HepG2 (cell line): ENCODE results near the gene CTSA. TPM values are rescaled to one million over a fixed set of nuclear protein-coding genes. Genes with fewer than 3 reads are reported as not detected.
A peak's percentile ranks its signal among the peaks of the same experiment; 100 is the strongest.

ENCODE experiments used
- AGO2 ChIP-seq: fragments of 200-400 bp; formaldehyde crosslinking; optimal IDR thresholded peaks from 2 replicates; pipeline ENCODE3; 2017; ENCODE audit warnings: mild to moderate bottlenecking, low read depth, low read length, moderate library complexity
- ARNT2 ChIP-seq: sonication (generic); formaldehyde crosslinking; IDR thresholded peaks from 2 replicates; pipeline ENCODE4 v1.8.0; 2022; ENCODE audit warnings: mild to moderate bottlenecking, low read depth, missing genetic modification reagents, moderate library complexity
- EEA1 ChIP-seq: sonication (generic); formaldehyde crosslinking; IDR thresholded peaks from 2 replicates; pipeline ENCODE4 v1.5.1; 2020; ENCODE audit warnings: mild to moderate bottlenecking, missing genetic modification reagents, borderline replicate concordance
- ESRRA ChIP-seq: sonication (generic); formaldehyde crosslinking; IDR thresholded peaks from 2 replicates; pipeline ENCODE4 v1.5.1; 2020; ENCODE audit warnings: mild to moderate bottlenecking, low read depth, missing genetic modification reagents
- HNRNPH1 ChIP-seq: fragments of 200-400 bp; formaldehyde crosslinking; optimal IDR thresholded peaks from 2 replicates; pipeline ENCODE3; 2017; ENCODE audit warnings: mild to moderate bottlenecking, low read depth, low read length
- KDM5A ChIP-seq: fragments of 200-600 bp; sonication (generic); IDR thresholded peaks from 2 replicates; pipeline ENCODE4 v1.7.0; 2018; ENCODE audit warnings: antibody characterized with exemption, mild to moderate bottlenecking, low read length, borderline replicate concordance
- KDM6A ChIP-seq: IDR thresholded peaks from 2 replicates; pipeline ENCODE4 v1.6.1; 2016; ENCODE audit warnings: low read depth
- PHF20 ChIP-seq: sonication (generic); formaldehyde crosslinking; IDR thresholded peaks from 2 replicates; pipeline ENCODE4 v1.5.0; 2020; ENCODE audit warnings: mild to moderate bottlenecking, missing genetic modification reagents
- POLR2A ChIP-seq, 2 experiments: IDR thresholded peaks; 2 replicates each; pipeline ENCODE4 v1.6.1; 2011; ENCODE audit warnings: low read depth in 2 of 2, low read length in 2 of 2, mild to moderate bottlenecking in 1 of 2, moderate library complexity in 1 of 2; ENCODE audit not compliant: insufficient read depth in 1 of 2
- RFX5 ChIP-seq: IDR thresholded peaks from 2 replicates; pipeline ENCODE4 v1.6.1; 2011; ENCODE audit warnings: low read depth, low read length, improper control_type of control experiment
- SETDB1 ChIP-seq: sonication (generic); formaldehyde crosslinking; IDR thresholded peaks from 2 replicates; pipeline ENCODE4 v1.5.1; 2020; ENCODE audit warnings: missing genetic modification reagents, mild to moderate bottlenecking, borderline replicate concordance
- SIX4 ChIP-seq: sonication (generic); formaldehyde crosslinking; IDR thresholded peaks from 2 replicates; pipeline ENCODE4 v1.4.0; 2020; ENCODE audit warnings: missing genetic modification reagents
- TGIF2 ChIP-seq: IDR thresholded peaks from 2 replicates; pipeline ENCODE4 v1.6.1; 2016; ENCODE audit warnings: control low read depth, missing compliant biosample characterization
- ZBTB7B ChIP-seq: sonication (generic); formaldehyde crosslinking; IDR thresholded peaks from 2 replicates; pipeline ENCODE4 v1.4.0; 2020; ENCODE audit warnings: missing genetic modification reagents
- ZNF124 ChIP-seq: sonication (generic); formaldehyde crosslinking; IDR thresholded peaks from 2 replicates; pipeline ENCODE4 v1.4.0; 2020; ENCODE audit warnings: missing genetic modification reagents
- ZNF256 ChIP-seq: sonication (generic); formaldehyde crosslinking; conservative IDR thresholded peaks from 2 replicates; pipeline ENCODE4 v1.4.0; 2020; ENCODE audit warnings: missing genetic modification reagents
- ZNF337 ChIP-seq: sonication (generic); formaldehyde crosslinking; IDR thresholded peaks from 2 replicates; pipeline ENCODE4 v1.5.1; 2020; ENCODE audit warnings: missing genetic modification reagents, low read depth, mild to moderate bottlenecking, borderline replicate concordance
- ZNF44 ChIP-seq: sonication (generic); formaldehyde crosslinking; IDR thresholded peaks from 2 replicates; pipeline ENCODE4 v1.5.1; 2020; ENCODE audit warnings: mild to moderate bottlenecking, missing genetic modification reagents
- ZNF749 ChIP-seq: sonication (generic); formaldehyde crosslinking; IDR thresholded peaks from 2 replicates; pipeline ENCODE4 v1.8.0; 2022; ENCODE audit warnings: mild to moderate bottlenecking, missing genetic modification reagents, moderate library complexity, borderline replicate concordance
- ZNF766 ChIP-seq: sonication (generic); formaldehyde crosslinking; IDR thresholded peaks from 2 replicates; pipeline ENCODE4 v1.5.0; 2020; ENCODE audit warnings: missing genetic modification reagents, borderline replicate concordance
- ZSCAN9 ChIP-seq: IDR thresholded peaks from 2 replicates; pipeline ENCODE4 v1.6.1; 2016; ENCODE audit warnings: borderline replicate concordance
- polyA plus RNA-seq, 8 experiments: library from polyadenylated mRNA; depleted of rRNA in 3 of 8; stranded (reverse) in 7 of 8; unstranded in 1 of 8; fragments of >200 nt; fragmentation: Illumina TruSeq in 4 of 8; extraction: Trizol in 4 of 8; gene quantifications; 2 replicates each; pipeline versions ENCODE4 v1.2.1 to v1.2.3, GENCODE V29; 2011 to 2016; ENCODE audit warnings: low read depth in 4 of 8, missing spikeins in 1 of 8, mixed read lengths in 1 of 8; ENCODE audit not compliant: insufficient read depth in 1 of 8
- total RNA-seq, 5 experiments: library from RNA; depleted of rRNA; stranded (reverse); fragments of >200 nt; fragmentation: Illumina TruSeq; extraction: Trizol; gene quantifications; 2 replicates each; pipeline ENCODE4 v1.2.3, GENCODE V29; 2016; ENCODE audit warnings: low read depth in 1 of 5
- TF ChIP-seq, protein P1 (sequence below): IDR thresholded peaks from 2 replicates; pipeline ENCODE4 v1.6.1; 2012; ENCODE audit warnings: inconsistent platforms
- TF ChIP-seq, protein P2 (sequence below): sonication (generic); formaldehyde crosslinking; IDR thresholded peaks from 2 replicates; pipeline ENCODE4 v1.4.0; 2020; ENCODE audit warnings: missing genetic modification reagents
- TF ChIP-seq, protein P3 (sequence below): sonication (generic); formaldehyde crosslinking; IDR thresholded peaks from 2 replicates; pipeline ENCODE4 v1.5.1; 2020; ENCODE audit warnings: missing genetic modification reagents, mild to moderate bottlenecking, borderline replicate concordance
- TF ChIP-seq, protein P4 (sequence below), 2 experiments: fragments of 450-650 bp in 1 of 2; sonication (generic) in 1 of 2; formaldehyde crosslinking; IDR thresholded peaks; 2 replicates each; pipeline versions ENCODE4 v1.5.0 to v1.8.0; 2020 to 2022; ENCODE audit warnings: mild to moderate bottlenecking in 1 of 2, missing genetic modification reagents in 1 of 2

The CTSA gene
- total and polyA plus RNA-seq, 2 of the 13 experiments (the other 11 are each of a cell fraction or from before 2014, with no cell fraction given), result 202 to 231 TPM

DNA sequence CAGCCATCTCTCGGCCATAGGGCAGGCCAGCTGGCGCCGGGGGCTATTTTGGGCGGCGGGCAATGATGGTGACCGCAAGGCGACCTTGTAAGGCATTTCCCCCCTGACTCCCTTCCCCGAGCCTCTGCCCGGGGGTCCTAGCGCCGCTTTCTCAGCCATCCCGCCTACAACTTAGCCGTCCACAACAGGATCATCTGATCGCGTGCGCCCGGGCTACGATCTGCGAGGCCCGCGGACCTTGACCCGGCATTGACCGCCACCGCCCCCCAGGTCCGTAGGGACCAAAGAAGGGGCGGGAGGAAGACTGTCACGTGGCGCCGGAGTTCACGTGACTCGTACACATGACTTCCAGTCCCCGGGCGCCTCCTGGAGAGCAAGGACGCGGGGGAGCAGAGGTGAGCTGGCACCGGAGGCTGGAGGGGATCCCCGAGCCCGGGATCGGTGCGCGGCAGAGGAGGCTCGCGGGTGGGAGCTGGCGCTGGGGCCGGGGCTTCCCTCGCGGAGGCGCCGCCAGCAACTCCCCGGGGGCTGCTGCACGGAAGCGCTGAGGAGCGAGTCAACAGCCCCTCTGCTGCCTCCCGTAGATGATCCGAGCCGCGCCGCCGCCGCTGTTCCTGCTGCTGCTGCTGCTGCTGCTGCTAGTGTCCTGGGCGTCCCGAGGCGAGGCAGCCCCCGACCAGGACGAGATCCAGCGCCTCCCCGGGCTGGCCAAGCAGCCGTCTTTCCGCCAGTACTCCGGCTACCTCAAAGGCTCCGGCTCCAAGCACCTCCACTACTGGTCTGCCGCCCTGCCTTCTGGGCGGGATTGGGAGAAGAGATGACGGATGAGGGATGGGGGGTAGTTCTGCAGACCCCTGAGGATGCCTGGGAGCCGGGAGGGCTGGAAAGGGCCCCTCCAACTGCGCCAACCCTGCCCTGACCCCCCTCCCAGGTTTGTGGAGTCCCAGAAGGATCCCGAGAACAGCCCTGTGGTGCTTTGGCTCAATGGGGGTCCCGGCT lies at the start of gene CTSA, which contains the start of gene NEURL2 (continued):
- TF ChIP-seq PHF20 (peak; percentile 100), ZNF337 (peak; percentile 100), ZBTB7B (CRISPR knock-in tag) (peak; percentile 99), KDM6A (CRISPR knock-in tag) (peak; percentile 91), ZNF766 (CRISPR knock-in tag) (peak; percentile 99), ARNT2 (CRISPR knock-in tag) (peak; percentile 100), POLR2A (IDR thresholded peaks at IDR 0.05; ENCODE audit: insufficient read depth in 1 of 2, low read depth in 2 of 2, low read length in 2 of 2) (peak; percentile 90 to 94), ZNF256 (CRISPR knock-in tag) (peak; percentile 96), RFX5 (no peak), KDM5A (peak; percentile 100), ESRRA (CRISPR knock-in tag) (peak; percentile 99), AGO2 (peak; percentile 13), ZNF124 (CRISPR knock-in tag) (peak; percentile 97), ZNF44 (CRISPR knock-in tag) (peak; percentile 100), HNRNPH1 (peak; percentile 73), SETDB1 (CRISPR knock-in tag) (peak; percentile 71; the same call in 1 of the 2 replicates), EEA1 (CRISPR knock-in tag) (no peak; the same call in 1 of the 2 replicates), TGIF2 (peak; percentile 99), SIX4 (peak; percentile 86), ZSCAN9 (CRISPR knock-in tag) (peak; percentile 99), ZNF749 (peak; percentile 98)
- TF ChIP-seq, protein P1, sequence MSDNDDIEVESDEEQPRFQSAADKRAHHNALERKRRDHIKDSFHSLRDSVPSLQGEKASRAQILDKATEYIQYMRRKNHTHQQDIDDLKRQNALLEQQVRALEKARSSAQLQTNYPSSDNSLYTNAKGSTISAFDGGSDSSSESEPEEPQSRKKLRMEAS, result peak; percentile 99
- TF ChIP-seq, protein P2, sequence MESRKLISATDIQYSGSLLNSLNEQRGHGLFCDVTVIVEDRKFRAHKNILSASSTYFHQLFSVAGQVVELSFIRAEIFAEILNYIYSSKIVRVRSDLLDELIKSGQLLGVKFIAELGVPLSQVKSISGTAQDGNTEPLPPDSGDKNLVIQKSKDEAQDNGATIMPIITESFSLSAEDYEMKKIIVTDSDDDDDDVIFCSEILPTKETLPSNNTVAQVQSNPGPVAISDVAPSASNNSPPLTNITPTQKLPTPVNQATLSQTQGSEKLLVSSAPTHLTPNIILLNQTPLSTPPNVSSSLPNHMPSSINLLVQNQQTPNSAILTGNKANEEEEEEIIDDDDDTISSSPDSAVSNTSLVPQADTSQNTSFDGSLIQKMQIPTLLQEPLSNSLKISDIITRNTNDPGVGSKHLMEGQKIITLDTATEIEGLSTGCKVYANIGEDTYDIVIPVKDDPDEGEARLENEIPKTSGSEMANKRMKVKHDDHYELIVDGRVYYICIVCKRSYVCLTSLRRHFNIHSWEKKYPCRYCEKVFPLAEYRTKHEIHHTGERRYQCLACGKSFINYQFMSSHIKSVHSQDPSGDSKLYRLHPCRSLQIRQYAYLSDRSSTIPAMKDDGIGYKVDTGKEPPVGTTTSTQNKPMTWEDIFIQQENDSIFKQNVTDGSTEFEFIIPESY (CRISPR knock-in tag), result peak; percentile 93
- TF ChIP-seq, protein P3, sequence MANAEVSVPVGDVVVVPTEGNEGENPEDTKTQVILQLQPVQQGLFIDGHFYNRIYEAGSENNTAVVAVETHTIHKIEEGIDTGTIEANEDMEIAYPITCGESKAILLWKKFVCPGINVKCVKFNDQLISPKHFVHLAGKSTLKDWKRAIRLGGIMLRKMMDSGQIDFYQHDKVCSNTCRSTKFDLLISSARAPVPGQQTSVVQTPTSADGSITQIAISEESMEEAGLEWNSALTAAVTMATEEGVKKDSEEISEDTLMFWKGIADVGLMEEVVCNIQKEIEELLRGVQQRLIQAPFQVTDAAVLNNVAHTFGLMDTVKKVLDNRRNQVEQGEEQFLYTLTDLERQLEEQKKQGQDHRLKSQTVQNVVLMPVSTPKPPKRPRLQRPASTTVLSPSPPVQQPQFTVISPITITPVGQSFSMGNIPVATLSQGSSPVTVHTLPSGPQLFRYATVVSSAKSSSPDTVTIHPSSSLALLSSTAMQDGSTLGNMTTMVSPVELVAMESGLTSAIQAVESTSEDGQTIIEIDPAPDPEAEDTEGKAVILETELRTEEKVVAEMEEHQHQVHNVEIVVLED, result peak; percentile 86
- TF ChIP-seq, protein P4, sequence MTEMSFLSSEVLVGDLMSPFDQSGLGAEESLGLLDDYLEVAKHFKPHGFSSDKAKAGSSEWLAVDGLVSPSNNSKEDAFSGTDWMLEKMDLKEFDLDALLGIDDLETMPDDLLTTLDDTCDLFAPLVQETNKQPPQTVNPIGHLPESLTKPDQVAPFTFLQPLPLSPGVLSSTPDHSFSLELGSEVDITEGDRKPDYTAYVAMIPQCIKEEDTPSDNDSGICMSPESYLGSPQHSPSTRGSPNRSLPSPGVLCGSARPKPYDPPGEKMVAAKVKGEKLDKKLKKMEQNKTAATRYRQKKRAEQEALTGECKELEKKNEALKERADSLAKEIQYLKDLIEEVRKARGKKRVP (CRISPR knock-in tag; IDR thresholded peaks at IDR 0.05), result peak in 1 of 2 experiments; percentile 92; a peak in 2 of 4 replicates
